ENCODE results near the gene HSPA6.
"Not testable (repeated sequence)": the region's sequence is repeated elsewhere in the genome, so short reads cannot be mapped to it uniquely, and the experiment has no call there.

The HSPA6 gene

GRCh38 chr1:161523817-161524741, at the start of gene HSPA6:
Gene HSPA6 (plus strand): TSS chr1:161524540. CDS start chr1:161524659, 119 bp downstream.
- DNase-seq (ENCODE audit: extremely low read depth in 1 of 2, low read depth in 1 of 2), result peak; percentile 41 to 43

GRCh38 chr1:161477711-161478110, 46.6 kb upstream of the HSPA6 start:
- DNase-seq (ENCODE audit: extremely low read depth in 1 of 2, low read depth in 1 of 2), result not testable (repeated sequence)

GRCh38 chr1:161478985-161479384, 45.4 kb upstream of the HSPA6 start:
- DNase-seq (ENCODE audit: extremely low read depth in 1 of 2, low read depth in 1 of 2), result no peak

GRCh38 chr1:161480381-161481035, 43.8 kb upstream of the HSPA6 start:
- DNase-seq (ENCODE audit: extremely low read depth in 1 of 2, low read depth in 1 of 2), result no peak

GRCh38 chr1:161481624-161482392, 42.5 kb upstream of the HSPA6 start:
- no peak for DNase-seq (ENCODE audit: extremely low read depth in 1 of 2, low read depth in 1 of 2)

GRCh38 chr1:161482610-161483009, 41.7 kb upstream of the HSPA6 start:
- no peak for DNase-seq (ENCODE audit: extremely low read depth in 1 of 2, low read depth in 1 of 2)

GRCh38 chr1:161483361-161483760, 41.0 kb upstream of the HSPA6 start:
- DNase-seq (ENCODE audit: extremely low read depth in 1 of 2, low read depth in 1 of 2), result no peak

GRCh38 chr1:161484613-161485012, 39.7 kb upstream of the HSPA6 start:
- DNase-seq (ENCODE audit: extremely low read depth in 1 of 2, low read depth in 1 of 2), result no peak

GRCh38 chr1:161486806-161487741, 37.3 kb upstream of the HSPA6 start:
- no peak for DNase-seq (ENCODE audit: extremely low read depth in 1 of 2, low read depth in 1 of 2)

GRCh38 chr1:161491472-161491871, 32.9 kb upstream of the HSPA6 start:
- no peak for DNase-seq (ENCODE audit: extremely low read depth in 1 of 2, low read depth in 1 of 2)

- DNase-seq (ENCODE audit: extremely low read depth in 1 of 2, low read depth in 1 of 2), result no peak
Measured at GRCh38 chr1:161492827-161493226, 31.5 kb upstream of the HSPA6 start.

- DNase-seq (ENCODE audit: extremely low read depth in 1 of 2, low read depth in 1 of 2), result no peak
Measured at GRCh38 chr1:161494091-161494735, 30.1 kb upstream of the HSPA6 start.

GRCh38 chr1:161495490-161495889, 28.9 kb upstream of the HSPA6 start:
- DNase-seq (ENCODE audit: extremely low read depth in 1 of 2, low read depth in 1 of 2), result no peak

- no peak for DNase-seq (ENCODE audit: extremely low read depth in 1 of 2, low read depth in 1 of 2)
Measured at GRCh38 chr1:161497961-161498360, 26.4 kb upstream of the HSPA6 start.

- DNase-seq (ENCODE audit: extremely low read depth in 1 of 2, low read depth in 1 of 2), result no peak
Measured at GRCh38 chr1:161498646-161499045, 25.7 kb upstream of the HSPA6 start.

- no peak for DNase-seq (ENCODE audit: extremely low read depth in 1 of 2, low read depth in 1 of 2)
Measured at GRCh38 chr1:161499099-161500039, 25.0 kb upstream of the HSPA6 start.

- no peak for DNase-seq (ENCODE audit: extremely low read depth in 1 of 2, low read depth in 1 of 2)
Measured at GRCh38 chr1:161501234-161501633, 23.1 kb upstream of the HSPA6 start.

- no peak for DNase-seq (ENCODE audit: extremely low read depth in 1 of 2, low read depth in 1 of 2)
Measured at GRCh38 chr1:161502181-161502580, 22.2 kb upstream of the HSPA6 start.

Data from stimulated activated CD8-positive, alpha-beta memory T cell treated with anti-CD3 and anti-CD28 coated beads, Interleukin-7, amount 100 ng/mL, for 48 hours (primary cell).